Endodermal cell (in vitro differentiated cells): Measurements from ENCODE around the gene KCNJ10. TPM values are rescaled to one million over a fixed set of nuclear protein-coding genes. Genes with fewer than 3 reads are reported as not detected.

Source experiments
- DNase-seq: peaks from one replicate; pipeline ENCODE4 v3.0.0-alpha.2; 2017
- H3K27ac ChIP-seq: 2 replicates; pipeline ENCODE4 v1.5.1; 2013; ENCODE audit warnings: mild to moderate bottlenecking, low read depth, low read length, moderate library complexity
- H3K27me3 ChIP-seq: 2 replicates; pipeline ENCODE4 v1.6.1; 2013; ENCODE audit warnings: mild to moderate bottlenecking, low read length, moderate library complexity; ENCODE audit not compliant: insufficient read depth, control insufficient read depth, poor library complexity, severe bottlenecking
- H3K36me3 ChIP-seq: 2 replicates; pipeline ENCODE4 v1.7.0; 2013; ENCODE audit warnings: mild to moderate bottlenecking, low read length, moderate library complexity; ENCODE audit not compliant: control insufficient read depth, insufficient read depth
- H3K4me1 ChIP-seq: one replicate; pipeline ENCODE4 v1.7.0; 2013; ENCODE audit warnings: low read length; ENCODE audit not compliant: control insufficient read depth, insufficient read depth
- H3K4me3 ChIP-seq: 2 replicates; pipeline ENCODE4 v1.5.1; 2013; ENCODE audit warnings: mild to moderate bottlenecking, low read length, moderate library complexity
- H3K9ac ChIP-seq: 2 replicates; pipeline ENCODE4 v1.6.1; 2013; ENCODE audit warnings: mild to moderate bottlenecking, low read length, moderate library complexity; ENCODE audit not compliant: poor library complexity, severe bottlenecking; ENCODE audit errors: extremely low read depth
- H3K9me3 ChIP-seq: 2 replicates; pipeline ENCODE4 v1.6.1; 2013; ENCODE audit warnings: mild to moderate bottlenecking, low read length, moderate library complexity; ENCODE audit not compliant: control insufficient read depth
- H3K27ac Mint-ChIP-seq: 2 replicates; pipeline ENCODE4 v1.8.0; 2020; ENCODE audit warnings: mixed read lengths
- H3K27me3 Mint-ChIP-seq: 2 replicates; pipeline ENCODE4 v1.8.0; 2021; ENCODE audit warnings: mild to moderate bottlenecking, mixed read lengths; ENCODE audit not compliant: insufficient read depth
- H3K36me3 Mint-ChIP-seq: 2 replicates; pipeline ENCODE4 v1.8.0; 2020; ENCODE audit warnings: low read depth, mixed read lengths
- H3K4me1 Mint-ChIP-seq: 2 replicates; pipeline ENCODE4 v1.8.0; 2020; ENCODE audit warnings: mixed read lengths
- H3K4me3 Mint-ChIP-seq: 2 replicates; pipeline ENCODE4 v1.8.0; 2020; ENCODE audit warnings: mild to moderate bottlenecking, moderate library complexity, mixed read lengths
- H3K9me3 Mint-ChIP-seq: 2 replicates; pipeline ENCODE4 v1.8.0; 2020; ENCODE audit warnings: mild to moderate bottlenecking, mixed read lengths
- CTCF ChIP-seq: fragments of 200-600 bp; sonication (generic); conservative IDR thresholded peaks from 2 replicates; pipeline ENCODE4 v1.5.0; 2021; ENCODE audit warnings: antibody characterized with exemption, mild to moderate bottlenecking
- WGBS, 2 experiments: methylation state at CpG; one replicate each; pipeline versions ENCODE4 v1.1.5 to v1.1.7; 2013; ENCODE audit warnings: missing lambda C conversion rate in 2 of 2, mixed read lengths in 1 of 2; ENCODE audit not compliant: insufficient coverage in 1 of 2, insufficient read length in 1 of 2; 5-methylcytosine and 5-hydroxymethylcytosine counted together
- total RNA-seq, 2 donors: library from RNA; stranded (reverse); fragmentation: NEBNext Ultra II Directional in 1 of 2; extraction: Animal tissue kit (Norgen Biotek cat#: 25700) in 1 of 2; gene quantifications; 2 replicates in 1 of 2; 3 replicates in 1 of 2; pipeline ENCODE4 v1.2.1, GENCODE V29; 2021

Gene KCNJ10
- total RNA-seq, 2 donors from 2014 or later, result 0.26 TPM; not detected in 1

GRCh38 chr1:160017592-160017991, 52.4 kb downstream of the KCNJ10 start:
- peaks cover 3% of the 10 kb centered on the region for H3K4me1 ChIP-seq
- no peak overlapping the region for H3K27ac ChIP-seq
- Mint-ChIP-seq H3K27ac (no peak overlapping the region), H3K36me3 (no peaks in the 10 kb centered on the region), H3K4me1 (no peaks in the 10 kb centered on the region), H3K9me3 (no peaks in the 10 kb centered on the region), H3K27me3 (peaks cover 17% of the 10 kb centered on the region), H3K4me3 (no peak overlapping the region)
- no peaks in the 10 kb centered on the region for H3K9me3 ChIP-seq
- H3K4me3 ChIP-seq, result no peak overlapping the region
- H3K36me3 ChIP-seq, result no peaks in the 10 kb centered on the region
- WGBS, 2 experiments, result 86 to 90% methylated on average over 1 of the region's 1 CpG
- peaks cover under 1% of the 10 kb centered on the region for H3K27me3 ChIP-seq
- no peak for TF ChIP-seq CTCF
- H3K9ac ChIP-seq, result no peak overlapping the region
- DNase-seq, result no peak

GRCh38 chr1:160011781-160012180, 58.2 kb downstream of the KCNJ10 start:
- no peak overlapping the region for H3K4me3 Mint-ChIP-seq
- Histone ChIP-seq H3K27ac (no peak overlapping the region), H3K4me1 (no peaks in the 10 kb centered on the region), H3K36me3 (no peaks in the 10 kb centered on the region), H3K4me3 (no peak overlapping the region), H3K9me3 (no peaks in the 10 kb centered on the region), H3K27me3 (peaks cover 38% of the 10 kb centered on the region), H3K9ac (no peak overlapping the region)
- WGBS, 2 experiments, result 60 to 76% methylated on average over 1 to 3 of the region's 3 CpGs
- peaks cover 32% of the 10 kb centered on the region for H3K27me3 Mint-ChIP-seq
- no peaks in the 10 kb centered on the region for H3K4me1 Mint-ChIP-seq
- no peak for TF ChIP-seq CTCF
- no peak for DNase-seq
- H3K9me3 Mint-ChIP-seq, result no peaks in the 10 kb centered on the region
- no peaks in the 10 kb centered on the region for H3K36me3 Mint-ChIP-seq
- H3K27ac Mint-ChIP-seq, result no peak overlapping the region

- no peak overlapping the region for H3K9ac ChIP-seq
- TF ChIP-seq CTCF, result no peak
- no peaks in the 10 kb centered on the region for H3K9me3 ChIP-seq
- H3K27me3 ChIP-seq, result peaks cover 38% of the 10 kb centered on the region
- no peak overlapping the region for H3K4me3 ChIP-seq
- no peaks in the 10 kb centered on the region for H3K9me3 Mint-ChIP-seq
- no peaks in the 10 kb centered on the region for H3K36me3 ChIP-seq
- H3K36me3 Mint-ChIP-seq, result no peaks in the 10 kb centered on the region
- no peaks in the 10 kb centered on the region for H3K4me1 Mint-ChIP-seq
- H3K27ac ChIP-seq, result no peak overlapping the region
- H3K27ac Mint-ChIP-seq, result no peak overlapping the region
- no peak for DNase-seq
- H3K4me3 Mint-ChIP-seq, result no peak overlapping the region
- no peaks in the 10 kb centered on the region for H3K4me1 ChIP-seq
- 72 to 75% methylated on average over 1 to 2 of the region's 2 CpGs for WGBS, 2 experiments
- H3K27me3 Mint-ChIP-seq, result peaks cover 31% of the 10 kb centered on the region
Measured at GRCh38 chr1:160009801-160010200, 60.2 kb downstream of the KCNJ10 start.
